ENCODE results near the gene HLA-DMA. TPM values are rescaled to one million over a fixed set of nuclear protein-coding genes. Genes with fewer than 3 reads are reported as not detected.

Gene HLA-DMA
- total RNA-seq, 1 donor from 2014 or later = 387 TPM

DNA sequence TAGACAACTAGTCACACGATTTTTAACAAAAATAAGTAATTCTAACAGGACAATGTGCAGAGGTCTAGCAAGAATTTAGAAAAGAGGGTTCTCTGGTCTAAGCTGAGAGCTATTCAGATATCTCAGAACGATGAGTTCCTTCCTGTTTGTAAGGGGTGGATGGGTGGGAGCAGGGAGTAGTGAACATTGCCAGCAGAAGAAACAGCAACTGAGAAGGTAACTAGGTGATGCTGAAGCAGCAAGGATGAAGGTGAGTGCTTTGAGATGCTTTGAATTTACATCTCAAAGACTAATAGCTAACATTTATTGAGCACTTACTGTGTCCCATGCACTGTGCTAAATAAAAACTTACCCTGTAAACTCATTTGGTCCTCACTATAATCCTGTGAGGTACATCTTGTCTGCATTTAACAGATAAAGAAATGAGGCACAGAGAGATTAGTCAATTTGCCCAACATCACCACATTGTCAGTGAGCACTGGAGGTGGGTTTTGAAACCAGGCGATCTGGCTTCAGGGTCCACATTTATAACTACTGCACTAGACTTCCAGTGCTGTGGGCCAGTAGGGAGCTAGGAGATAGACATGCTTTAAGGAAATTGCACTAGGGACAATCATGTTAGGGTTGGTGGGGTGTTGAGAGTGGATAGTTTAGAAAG lies 31.2 kb upstream of the HLA-DMA start:
- CTCF ChIA-PET = interaction anchor here (0.7 to 5.0 kb wide), 59 partner anchors 8 to 293 kb away, joined by 3 to 151 read pairs (median 6); partner anchors contain the start of genes B3GALT4, BRD2, HLA-DMA and HLA-DMB
- Mint-ChIP-seq H3K4me3 (no peak overlapping the region), H3K4me1 (peaks cover 33% of the 10 kb centered on the region), H3K27ac (peak overlapping the region; percentile 73), H3K9me3 (no peaks in the 10 kb centered on the region), H3K27me3 (no peaks in the 10 kb centered on the region), H3K36me3 (ENCODE audit: low read depth) (peaks cover 39% of the 10 kb centered on the region)
- intact Hi-C loops (cut with micrococcal nuclease) = loop anchor here (1.0 kb wide), 4 partner anchors 11 to 99 kb away; partner anchors contain the start of gene HLA-DMA
- POLR2A ChIA-PET = interaction anchor here (0.5 to 12.7 kb wide), 23 partner anchors 9 to 145 kb away, joined by 3 to 370 read pairs (median 9); partner anchors contain the start of genes BRD2, HLA-DMA, HLA-DMB and HLA-DPA1
- ATAC-seq (ENCODE audit: low read depth) (no peak), DNase-seq (no peak)
- TF ChIP-seq, protein P1, sequence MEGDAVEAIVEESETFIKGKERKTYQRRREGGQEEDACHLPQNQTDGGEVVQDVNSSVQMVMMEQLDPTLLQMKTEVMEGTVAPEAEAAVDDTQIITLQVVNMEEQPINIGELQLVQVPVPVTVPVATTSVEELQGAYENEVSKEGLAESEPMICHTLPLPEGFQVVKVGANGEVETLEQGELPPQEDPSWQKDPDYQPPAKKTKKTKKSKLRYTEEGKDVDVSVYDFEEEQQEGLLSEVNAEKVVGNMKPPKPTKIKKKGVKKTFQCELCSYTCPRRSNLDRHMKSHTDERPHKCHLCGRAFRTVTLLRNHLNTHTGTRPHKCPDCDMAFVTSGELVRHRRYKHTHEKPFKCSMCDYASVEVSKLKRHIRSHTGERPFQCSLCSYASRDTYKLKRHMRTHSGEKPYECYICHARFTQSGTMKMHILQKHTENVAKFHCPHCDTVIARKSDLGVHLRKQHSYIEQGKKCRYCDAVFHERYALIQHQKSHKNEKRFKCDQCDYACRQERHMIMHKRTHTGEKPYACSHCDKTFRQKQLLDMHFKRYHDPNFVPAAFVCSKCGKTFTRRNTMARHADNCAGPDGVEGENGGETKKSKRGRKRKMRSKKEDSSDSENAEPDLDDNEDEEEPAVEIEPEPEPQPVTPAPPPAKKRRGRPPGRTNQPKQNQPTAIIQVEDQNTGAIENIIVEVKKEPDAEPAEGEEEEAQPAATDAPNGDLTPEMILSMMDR (IDR thresholded peaks at IDR 0.05) = no peak

DNA sequence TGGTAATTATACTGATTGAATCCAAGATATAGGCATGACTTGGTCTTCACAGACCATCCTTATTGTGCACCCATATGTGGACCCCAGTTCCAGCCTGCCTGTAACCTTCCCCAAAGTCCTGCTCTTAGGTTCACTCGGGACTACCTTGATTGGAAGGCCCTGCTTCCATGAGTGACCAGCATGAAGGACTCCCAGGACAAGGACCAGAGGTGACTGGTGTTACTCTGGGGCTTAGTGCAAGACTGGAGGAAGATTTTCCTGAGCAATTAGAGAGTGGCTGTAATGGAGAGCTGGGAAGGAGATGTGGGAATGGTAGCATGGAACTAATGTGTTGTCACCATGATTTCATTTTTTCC lies 30.6 kb upstream of the HLA-DMA start:
- intact Hi-C loops (cut with micrococcal nuclease) = no loop called here
- H3K27ac Mint-ChIP-seq = peak overlapping the region; percentile 59
- TF ChIP-seq, protein P1 (IDR thresholded peaks at IDR 0.05) = no peak
- CTCF ChIA-PET = interaction anchor here (0.9 to 5.0 kb wide), 18 partner anchors 9 to 265 kb away, joined by 3 to 151 read pairs (median 22); partner anchors contain the start of genes HLA-DMA, HLA-DMB and TAP2
- H3K36me3 Mint-ChIP-seq (ENCODE audit: low read depth) = peaks cover 45% of the 10 kb centered on the region
- peaks cover 37% of the 10 kb centered on the region for H3K4me1 Mint-ChIP-seq
- H3K4me3 Mint-ChIP-seq = no peak overlapping the region
- no peaks in the 10 kb centered on the region for H3K27me3 Mint-ChIP-seq
- POLR2A ChIA-PET = interaction anchor here (0.5 to 12.7 kb wide), 14 partner anchors 10 to 145 kb away, joined by 3 to 370 read pairs (median 12); partner anchors contain the start of genes BRD2, HLA-DMA, PSMB9 and TAP1
- H3K9me3 Mint-ChIP-seq = no peaks in the 10 kb centered on the region
- DNase-seq = no peak
- no peak for ATAC-seq (ENCODE audit: low read depth)

- ChIA-PET CTCF (interaction anchor here (0.9 to 5.0 kb wide), 14 partner anchors 10 to 115 kb away, joined by 3 to 151 read pairs (median 18); partner anchors contain the start of genes HLA-DMA and HLA-DMB), POLR2A (interaction anchor here (0.9 to 12.7 kb wide), 12 partner anchors 10 to 144 kb away, joined by 4 to 370 read pairs (median 11); partner anchors contain the start of genes BRD2, HLA-DMA and TAP2)
- intact Hi-C loops (cut with micrococcal nuclease) = no loop called here
- DNase-seq (no peak), ATAC-seq (ENCODE audit: low read depth) (no peak)
- H3K27ac Mint-ChIP-seq = peak overlapping the region; percentile 46
- peaks cover 51% of the 10 kb centered on the region for H3K36me3 Mint-ChIP-seq (ENCODE audit: low read depth)
- H3K4me1 Mint-ChIP-seq = peaks cover 36% of the 10 kb centered on the region
- no peaks in the 10 kb centered on the region for H3K27me3 Mint-ChIP-seq
- no peak overlapping the region for H3K4me3 Mint-ChIP-seq
- H3K9me3 Mint-ChIP-seq = no peaks in the 10 kb centered on the region
- TF ChIP-seq, protein P1 (IDR thresholded peaks at IDR 0.05) = no peak
These were observed 30.0 kb upstream of the HLA-DMA start for GRCh38 chr6:32982702-32983492.

DNA sequence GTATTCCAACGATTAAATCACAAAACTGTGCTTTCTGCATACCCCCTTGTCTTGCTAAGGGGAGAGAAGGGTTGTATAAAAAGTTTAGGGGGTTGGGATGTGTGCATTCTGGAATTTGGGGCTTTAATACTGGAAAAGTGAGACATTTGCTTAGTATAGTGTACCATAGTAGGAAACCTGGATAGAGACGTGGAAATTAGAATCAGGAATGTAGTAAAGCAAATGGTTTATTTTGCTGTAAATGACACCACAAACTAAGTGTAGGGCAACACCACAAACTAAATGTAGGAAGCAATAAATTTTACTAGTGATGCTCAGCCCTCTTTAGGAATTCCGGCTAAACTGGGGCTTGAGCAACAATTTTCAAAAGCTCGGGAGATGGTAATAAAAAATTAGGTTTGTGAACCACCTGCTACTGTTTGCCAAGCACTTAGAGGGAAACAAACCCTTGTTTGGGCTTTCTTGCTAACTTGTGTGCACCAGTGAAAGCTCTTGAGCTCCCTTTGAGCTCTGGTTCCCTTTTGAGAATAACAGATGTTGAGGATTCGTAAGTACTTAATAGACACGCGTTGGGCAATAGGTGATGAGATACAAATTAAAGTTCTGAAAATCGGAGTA lies 29.3 kb upstream of the HLA-DMA start:
- Mint-ChIP-seq H3K4me1 (peaks cover 42% of the 10 kb centered on the region), H3K27me3 (no peaks in the 10 kb centered on the region), H3K36me3 (ENCODE audit: low read depth) (peaks cover 58% of the 10 kb centered on the region), H3K4me3 (no peak overlapping the region), H3K27ac (peak overlapping the region; percentile 12), H3K9me3 (no peaks in the 10 kb centered on the region)
- TF ChIP-seq, protein P1 (IDR thresholded peaks at IDR 0.05) = no peak
- ATAC-seq (ENCODE audit: low read depth) = no peak
- intact Hi-C loops (cut with micrococcal nuclease) = no loop called here
- CTCF ChIA-PET = interaction anchor here (1.0 to 4.4 kb wide), 5 partner anchors 10 to 166 kb away, joined by 3 to 90 read pairs (median 5); partner anchors contain the start of gene HLA-DMA
- POLR2A ChIA-PET = interaction anchor here (0.9 to 12.7 kb wide), 9 partner anchors 10 to 144 kb away, joined by 4 to 370 read pairs (median 13); partner anchors contain the start of genes BRD2, HLA-DMA and TAP2
- no peak for DNase-seq
